HCT116 (cell line): Measurements from ENCODE around the gene PFKFB2. TPM values are rescaled to one million over a fixed set of nuclear protein-coding genes. Genes with fewer than 3 reads are reported as not detected.

ENCODE experiments used
- ATAC-seq: fragments of 200-7000 bp; cut with Tn5 transposase; 2 replicates; pipeline ENCODE4 v1.9.1; 2020; ENCODE audit warnings: mild to moderate bottlenecking, moderate library complexity
- BruUV-seq: library from RNA; stranded (reverse); fragments of 400-500 nt; replicated peaks from 2 replicates; lab custom pipeline; 2021; lab: Mats Ljungman, UMichigan
- CTCF ChIA-PET: fragments of 300-600 bp; sonication (Branson Sonifier 250); formaldehyde crosslinking; loops from one replicate; lab custom pipeline; 2021; ENCODE audit warnings: antibody characterized with exemption; lab: Charles Lee
- POLR2A ChIA-PET: fragments of 300-600, 350-600 bp; sonication (Branson Sonifier 250); formaldehyde crosslinking; loops from one replicate; lab custom pipeline; 2021; ENCODE audit warnings: antibody characterized with exemption; lab: Charles Lee
- RAD21 ChIA-PET, 2 experiments: fragments of 300-600 bp; sonication (Branson Sonifier 250); formaldehyde crosslinking; loops; one replicate each; lab custom pipeline; 2023; ENCODE audit warnings: low total read pairs in 2 of 2; ENCODE audit not compliant: uncharacterized antibody in 2 of 2, unreplicated experiment in 2 of 2, low non-redundant PET in 1 of 2; lab: Charles Lee
- DNase-seq: peaks from one replicate; pipeline ENCODE4 v3.0.0-alpha.2; 2010; ENCODE audit warnings: low read depth, low spot score
- H2AFZ ChIP-seq: fragments of 200-600 bp; shearing (Covaris generic), sonication (generic); 2 replicates; pipeline ENCODE4 v1.6.1; 2017; ENCODE audit warnings: low read depth, mixed run types, mixed read lengths, antibody characterized with exemption, low read length; ENCODE audit not compliant: poor library complexity, severe bottlenecking
- H3K27ac ChIP-seq: 2 replicates; pipeline ENCODE4 v1.5.1; 2012; ENCODE audit warnings: low read depth, low read length
- H3K27me3 ChIP-seq: fragments of 200-600 bp; sonication (generic); 2 replicates; pipeline ENCODE4 v1.6.1; 2016; ENCODE audit warnings: mixed run types, low read length, mixed read lengths; ENCODE audit not compliant: insufficient read depth
- H3K36me3 ChIP-seq, 2 experiments: fragments of 200-500 bp in 1 of 2; fragments of 200-600 bp in 1 of 2; sonication (Bioruptor generic) in 1 of 2; sonication (generic) in 1 of 2; 2 replicates each; pipeline versions ENCODE4 v1.5.1 to v1.6.1; 2014 to 2016; ENCODE audit warnings: low read length in 2 of 2, inconsistent platforms in 1 of 2, mixed read lengths in 1 of 2, mixed run types in 1 of 2; ENCODE audit not compliant: insufficient read depth in 2 of 2, control insufficient read depth in 1 of 2
- H3K4me1 ChIP-seq, 2 experiments: fragments of 200-600 bp in 1 of 2; sonication (generic) in 1 of 2; 2 replicates each; pipeline versions ENCODE4 v1.5.1 to v1.6.1; 2012 to 2017; ENCODE audit warnings: low read length in 2 of 2, inconsistent platforms in 1 of 2, mild to moderate bottlenecking in 1 of 2, mixed read lengths in 1 of 2, mixed run types in 1 of 2, moderate library complexity in 1 of 2; ENCODE audit not compliant: insufficient read depth in 2 of 2, control insufficient read depth in 1 of 2
- H3K4me2 ChIP-seq: fragments of 200-600 bp; sonication (generic); 2 replicates; pipeline ENCODE4 v1.6.1; 2017; ENCODE audit warnings: mixed run types, low read length, mixed read lengths
- H3K4me3 ChIP-seq, 2 experiments: fragments of 200-600 bp in 1 of 2; sonication (generic) in 1 of 2; replicated peaks in 1 of 2; 2 replicates each; pipeline ENCODE4 v1.5.1; 2011 to 2016; ENCODE audit warnings: low read length in 2 of 2, control low read depth in 1 of 2, low read depth in 1 of 2, mild to moderate bottlenecking in 1 of 2, mixed read lengths in 1 of 2, mixed run types in 1 of 2
- H3K79me2 ChIP-seq: fragments of 200-600 bp; sonication (generic); 2 replicates; pipeline ENCODE4 v1.6.1; 2017; ENCODE audit warnings: mild to moderate bottlenecking, mixed run types, low read length, moderate library complexity, mixed read lengths; ENCODE audit not compliant: insufficient read depth
- H3K9ac ChIP-seq: fragments of 200-600 bp; sonication (generic); 2 replicates; pipeline ENCODE4 v1.6.1; 2016; ENCODE audit warnings: low read length, mixed read lengths
- H3K9me2 ChIP-seq: fragments of 200-600 bp; sonication (generic), shearing (Covaris generic); 2 replicates; pipeline ENCODE4 v1.6.1; 2017; ENCODE audit warnings: mixed run types, mild to moderate bottlenecking, moderate library complexity; ENCODE audit not compliant: insufficient read depth
- H3K9me3 ChIP-seq, 2 experiments: fragments of 200-500 bp in 1 of 2; fragments of 200-600 bp in 1 of 2; sonication (Bioruptor generic) in 1 of 2; sonication (generic) in 1 of 2; 2 replicates each; pipeline ENCODE4 v1.6.1; 2014 to 2017; ENCODE audit warnings: low read length in 2 of 2, mixed read lengths in 2 of 2, inconsistent platforms in 1 of 2, low read depth in 1 of 2, mild to moderate bottlenecking in 1 of 2, mixed run types in 1 of 2, moderate library complexity in 1 of 2; ENCODE audit not compliant: control insufficient read depth in 1 of 2, insufficient read depth in 1 of 2
- H4K20me1 ChIP-seq: fragments of 200-600 bp; sonication (generic), shearing (Covaris generic); 2 replicates; pipeline ENCODE4 v1.6.1; 2017; ENCODE audit warnings: mixed run types, mild to moderate bottlenecking, moderate library complexity; ENCODE audit not compliant: insufficient read depth
- CEBPB ChIP-seq: IDR thresholded peaks from 2 replicates; pipeline ENCODE4 v1.6.1; 2012; ENCODE audit warnings: low read depth
- ELF1 ChIP-seq: IDR thresholded peaks from 2 replicates; pipeline ENCODE4 v1.6.1; 2012; ENCODE audit warnings: low read depth, borderline replicate concordance
- EZH2 ChIP-seq: fragments of 200-600 bp; sonication (generic); IDR thresholded peaks from 2 replicates; pipeline ENCODE4 v1.6.1; 2017; ENCODE audit warnings: antibody characterized with exemption, mixed run types
- EZH2phosphoT487 ChIP-seq: fragments of 200-600 bp; IDR thresholded peaks from 2 replicates; pipeline ENCODE4 v1.6.1; 2018; ENCODE audit warnings: antibody characterized with exemption, borderline replicate concordance
- RAD21 ChIP-seq: IDR thresholded peaks from 2 replicates; pipeline ENCODE4 v1.6.1; 2012; ENCODE audit warnings: low read depth, mild to moderate bottlenecking
- SIN3A ChIP-seq: IDR thresholded peaks from 2 replicates; pipeline ENCODE4 v1.6.1; 2012; ENCODE audit warnings: low read depth
- SRF ChIP-seq: IDR thresholded peaks from 2 replicates; pipeline ENCODE4 v1.6.1; 2012; ENCODE audit warnings: low read depth
- YY1 ChIP-seq: IDR thresholded peaks from 2 replicates; pipeline ENCODE4 v1.6.1; 2011; ENCODE audit warnings: low read length, low read depth, moderate library complexity, mild to moderate bottlenecking; ENCODE audit not compliant: insufficient replicate concordance; ENCODE audit errors: extremely low read depth
- ZBTB33 ChIP-seq: IDR thresholded peaks from 2 replicates; pipeline ENCODE4 v1.6.1; 2011; ENCODE audit warnings: mild to moderate bottlenecking, low read length, moderate library complexity; ENCODE audit not compliant: insufficient replicate concordance; ENCODE audit errors: extremely low read depth
- ZNF274 ChIP-seq: fragments of 200-500 bp; sonication (Bioruptor generic); IDR thresholded peaks from 2 replicates; pipeline ENCODE4 v1.6.1; 2014; ENCODE audit warnings: mild to moderate bottlenecking, low read depth, low read length, inconsistent platforms
- intact Hi-C: fragments of 100-400 bp; cut with micrococcal nuclease; formaldehyde crosslinking; loops from 2 replicates; pipeline ENCODE4 v1.10.0; 2022
- total RNA-seq: library from RNA; stranded (reverse); gene quantifications from one replicate; pipeline ENCODE4 v1.2.1, GENCODE V29; 2021; ENCODE audit not compliant: unreplicated experiment
- TF ChIP-seq, protein P1 (sequence below): IDR thresholded peaks from 2 replicates; pipeline ENCODE4 v1.6.1; 2012
- TF ChIP-seq, protein P2 (sequence below), 3 experiments: fragments of 200-600 bp in 1 of 3; sonication (generic) in 1 of 3; IDR thresholded peaks in 2 of 3; conservative IDR thresholded peaks in 1 of 3; 2 replicates each; pipeline ENCODE4 v1.5.1; 2012 to 2017; ENCODE audit warnings: low read depth in 2 of 3, low read length in 2 of 3, antibody characterized with exemption in 1 of 3, borderline replicate concordance in 1 of 3, control low read depth in 1 of 3, mild to moderate bottlenecking in 1 of 3, mixed read lengths in 1 of 3, mixed run types in 1 of 3, moderate library complexity in 1 of 3; ENCODE audit not compliant: insufficient read depth in 1 of 3
- TF ChIP-seq, protein P3 (sequence below): IDR thresholded peaks from 2 replicates; pipeline ENCODE4 v1.6.1; 2012

PFKFB2 gene
- total RNA-seq, 1 experiment from 2014 or later: 13.9 TPM

DNA sequence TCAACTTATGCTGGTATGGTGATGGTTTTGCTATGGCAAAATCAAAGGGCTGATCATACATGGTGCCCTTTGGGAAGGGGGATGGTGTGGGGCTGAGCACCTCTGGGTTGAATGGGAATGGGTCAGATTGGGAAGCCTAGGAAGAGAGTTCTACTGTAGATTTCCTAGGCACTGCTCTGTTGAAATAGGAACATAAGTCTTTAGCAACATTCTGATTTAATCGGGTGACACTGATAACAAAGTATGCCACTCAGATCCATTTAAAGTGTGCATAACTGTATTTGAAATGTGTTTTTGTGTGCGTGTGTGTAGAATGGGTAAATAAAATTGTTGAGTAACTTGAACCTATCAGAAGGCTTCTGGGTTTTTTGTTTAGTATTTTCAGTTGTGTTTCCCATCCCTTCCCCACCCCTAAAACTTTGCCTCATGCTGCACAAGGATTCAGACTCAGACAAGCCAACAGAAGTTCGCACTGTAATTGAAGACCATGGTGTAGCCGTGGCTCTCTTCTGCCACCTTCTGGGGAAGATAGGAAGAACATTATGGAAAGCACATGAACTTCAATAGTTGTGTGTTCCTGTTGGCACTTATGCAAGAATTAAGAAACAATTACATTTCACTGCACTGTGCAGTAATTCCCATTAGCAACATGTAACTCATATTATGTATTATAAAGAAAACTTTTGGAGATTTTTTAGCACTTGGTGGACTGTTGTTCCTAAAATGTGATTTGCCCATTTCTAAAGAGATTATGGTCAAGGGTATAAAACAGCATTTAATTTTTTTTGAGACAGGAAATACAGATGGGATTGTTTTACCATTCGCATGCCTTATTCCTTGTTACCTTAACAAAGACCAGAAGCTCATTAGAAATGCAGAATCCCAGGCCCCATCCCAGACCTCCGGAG lies 24.6 kb downstream of the PFKFB2 start:
- no peak for TF ChIP-seq ELF1
- TF ChIP-seq YY1: peak; percentile 21
- no peak for TF ChIP-seq CEBPB
- TF ChIP-seq, protein P1, sequence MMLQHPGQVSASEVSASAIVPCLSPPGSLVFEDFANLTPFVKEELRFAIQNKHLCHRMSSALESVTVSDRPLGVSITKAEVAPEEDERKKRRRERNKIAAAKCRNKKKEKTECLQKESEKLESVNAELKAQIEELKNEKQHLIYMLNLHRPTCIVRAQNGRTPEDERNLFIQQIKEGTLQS: no peak
- TF ChIP-seq EZH2phosphoT487: no peak
- TF ChIP-seq ZNF274: no peak
- TF ChIP-seq SRF: no peak
- TF ChIP-seq, protein P2, sequence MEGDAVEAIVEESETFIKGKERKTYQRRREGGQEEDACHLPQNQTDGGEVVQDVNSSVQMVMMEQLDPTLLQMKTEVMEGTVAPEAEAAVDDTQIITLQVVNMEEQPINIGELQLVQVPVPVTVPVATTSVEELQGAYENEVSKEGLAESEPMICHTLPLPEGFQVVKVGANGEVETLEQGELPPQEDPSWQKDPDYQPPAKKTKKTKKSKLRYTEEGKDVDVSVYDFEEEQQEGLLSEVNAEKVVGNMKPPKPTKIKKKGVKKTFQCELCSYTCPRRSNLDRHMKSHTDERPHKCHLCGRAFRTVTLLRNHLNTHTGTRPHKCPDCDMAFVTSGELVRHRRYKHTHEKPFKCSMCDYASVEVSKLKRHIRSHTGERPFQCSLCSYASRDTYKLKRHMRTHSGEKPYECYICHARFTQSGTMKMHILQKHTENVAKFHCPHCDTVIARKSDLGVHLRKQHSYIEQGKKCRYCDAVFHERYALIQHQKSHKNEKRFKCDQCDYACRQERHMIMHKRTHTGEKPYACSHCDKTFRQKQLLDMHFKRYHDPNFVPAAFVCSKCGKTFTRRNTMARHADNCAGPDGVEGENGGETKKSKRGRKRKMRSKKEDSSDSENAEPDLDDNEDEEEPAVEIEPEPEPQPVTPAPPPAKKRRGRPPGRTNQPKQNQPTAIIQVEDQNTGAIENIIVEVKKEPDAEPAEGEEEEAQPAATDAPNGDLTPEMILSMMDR (IDR thresholded peaks at IDR 0.05 in 2 of 3, conservative IDR thresholded peaks at IDR 0.05 in 1 of 3; ENCODE audit: borderline replicate concordance in 1 of 3, insufficient read depth in 1 of 3, low read depth in 2 of 3, low read length in 2 of 3): peak; percentile 82 to 87 (median 84); a peak in 5 of 6 replicates
- TF ChIP-seq EZH2: no peak
- TF ChIP-seq ZBTB33: peak; percentile 21
- TF ChIP-seq SIN3A: no peak
- TF ChIP-seq, protein P3, sequence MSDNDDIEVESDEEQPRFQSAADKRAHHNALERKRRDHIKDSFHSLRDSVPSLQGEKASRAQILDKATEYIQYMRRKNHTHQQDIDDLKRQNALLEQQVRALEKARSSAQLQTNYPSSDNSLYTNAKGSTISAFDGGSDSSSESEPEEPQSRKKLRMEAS: peak; percentile 44; the same call in 1 of the 2 replicates
- peak; percentile 93 for TF ChIP-seq RAD21
- TF ChIP-seq, all 23 proteins: peak for 5
- Histone ChIP-seq H3K36me3 (no peaks in the 10 kb centered on the region), H3K4me2 (no peak overlapping the region), H3K4me3 (no peak overlapping the region), H3K9me2 (no peaks in the 10 kb centered on the region), H2AFZ (no peak overlapping the region), H3K4me1 (no peaks in the 10 kb centered on the region), H3K27ac (no peak overlapping the region), H3K9ac (no peak overlapping the region), H4K20me1 (no peaks in the 10 kb centered on the region), H3K9me3 (no peaks in the 10 kb centered on the region), H3K27me3 (no peaks in the 10 kb centered on the region), H3K79me2 (no peaks in the 10 kb centered on the region)
- DNase-seq (peak; percentile 51), ATAC-seq (peak; percentile 91)
- ChIA-PET CTCF (interaction anchor here (1.0 kb wide), 1 partner anchor 327 kb away, joined by 3 read pairs; no protein-coding TSS in a partner anchor), POLR2A (no interaction called here), RAD21 (no interaction called here)
- intact Hi-C loops: loop anchor here (1.0 to 5.0 kb wide), 4 partner anchors 95 to 350 kb away; no protein-coding TSS in a partner anchor
- no TSS peak for BruUV-seq
